ENCODE results near the gene RAVER2. TPM values are rescaled to one million over a fixed set of nuclear protein-coding genes. Genes with fewer than 3 reads are reported as not detected.

The RAVER2 gene
- total RNA-seq, 2 experiments from 2014 or later: 0.80 to 1.0 TPM

DNA sequence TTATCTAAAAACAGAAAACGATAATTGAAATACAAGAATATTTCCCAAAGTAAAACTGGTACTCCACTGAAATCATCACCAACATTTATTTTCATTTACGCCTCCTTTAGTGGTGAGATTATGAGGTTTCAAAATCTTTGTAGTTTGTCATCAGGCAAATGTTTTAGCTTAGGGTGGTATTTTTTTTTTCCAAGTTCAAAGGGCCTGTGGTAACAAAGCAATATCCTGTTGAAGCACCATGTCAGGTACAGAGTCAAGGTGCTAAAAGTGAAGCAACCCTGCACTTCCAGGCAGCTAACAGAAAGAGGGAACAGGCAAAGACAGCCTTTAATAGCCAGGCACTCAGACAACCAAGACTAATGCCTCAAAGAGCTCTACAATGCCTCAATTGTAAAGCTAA, 132.3 kb downstream of the RAVER2 start:
- intact Hi-C loops (cut with DNase I, micrococcal nuclease): loop anchor here (1.0 to 10.0 kb wide), 7 partner anchors 45 to 540 kb away; partner anchors contain the start of gene JAK1 (in 1 of the 2)
- Histone ChIP-seq H3K27me3 (ENCODE audit: control insufficient read depth in 1 of 2, insufficient read depth in 2 of 2, low read length in 2 of 2) (no peaks in the 10 kb centered on the region), H3K4me3 (ENCODE audit: low read length) (no peak overlapping the region), H3K27ac (ENCODE audit: low read depth in 1 of 2, low read length in 2 of 2) (peak overlapping the region in 1 of 2 donors; percentile 53), H3K4me1 (ENCODE audit: insufficient read depth, low read length) (peaks cover 33% of the 10 kb centered on the region), H3K36me3 (ENCODE audit: insufficient read depth, low read length) (peaks cover 73% of the 10 kb centered on the region), H3K9me3 (ENCODE audit: control insufficient read depth in 1 of 2, insufficient read depth in 1 of 2, low read length in 2 of 2) (no peaks in the 10 kb centered on the region)
- Mint-ChIP-seq H3K36me3 (ENCODE audit: low read depth) (peaks cover 91% of the 10 kb centered on the region), H3K9me3 (no peaks in the 10 kb centered on the region), H3K4me3 (peak overlapping the region; percentile 68), H3K4me1 (ENCODE audit: low read depth) (peaks cover 84% of the 10 kb centered on the region), H3K27ac (peak overlapping the region; percentile 82), H3K27me3 (no peaks in the 10 kb centered on the region)
- ChIA-PET CTCF (interaction anchor here (0.6 to 2.0 kb wide), 12 partner anchors 24 to 198 kb away, joined by 3 to 7 read pairs (median 4); no protein-coding TSS in a partner anchor), POLR2A (interaction anchor here (0.6 to 5.2 kb wide), 34 partner anchors 9 to 543 kb away, joined by 3 to 58 read pairs (median 4); partner anchors contain the start of genes JAK1, LEPR and LEPROT)
- ATAC-seq (ENCODE audit: poor library complexity) (peak; percentile 93), DNase-seq (peak in 10 of 14 experiments; percentile 15 to 90 (median 36))
- TF ChIP-seq, protein P1, sequence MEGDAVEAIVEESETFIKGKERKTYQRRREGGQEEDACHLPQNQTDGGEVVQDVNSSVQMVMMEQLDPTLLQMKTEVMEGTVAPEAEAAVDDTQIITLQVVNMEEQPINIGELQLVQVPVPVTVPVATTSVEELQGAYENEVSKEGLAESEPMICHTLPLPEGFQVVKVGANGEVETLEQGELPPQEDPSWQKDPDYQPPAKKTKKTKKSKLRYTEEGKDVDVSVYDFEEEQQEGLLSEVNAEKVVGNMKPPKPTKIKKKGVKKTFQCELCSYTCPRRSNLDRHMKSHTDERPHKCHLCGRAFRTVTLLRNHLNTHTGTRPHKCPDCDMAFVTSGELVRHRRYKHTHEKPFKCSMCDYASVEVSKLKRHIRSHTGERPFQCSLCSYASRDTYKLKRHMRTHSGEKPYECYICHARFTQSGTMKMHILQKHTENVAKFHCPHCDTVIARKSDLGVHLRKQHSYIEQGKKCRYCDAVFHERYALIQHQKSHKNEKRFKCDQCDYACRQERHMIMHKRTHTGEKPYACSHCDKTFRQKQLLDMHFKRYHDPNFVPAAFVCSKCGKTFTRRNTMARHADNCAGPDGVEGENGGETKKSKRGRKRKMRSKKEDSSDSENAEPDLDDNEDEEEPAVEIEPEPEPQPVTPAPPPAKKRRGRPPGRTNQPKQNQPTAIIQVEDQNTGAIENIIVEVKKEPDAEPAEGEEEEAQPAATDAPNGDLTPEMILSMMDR (IDR thresholded peaks at IDR 0.05): no peak

DNA sequence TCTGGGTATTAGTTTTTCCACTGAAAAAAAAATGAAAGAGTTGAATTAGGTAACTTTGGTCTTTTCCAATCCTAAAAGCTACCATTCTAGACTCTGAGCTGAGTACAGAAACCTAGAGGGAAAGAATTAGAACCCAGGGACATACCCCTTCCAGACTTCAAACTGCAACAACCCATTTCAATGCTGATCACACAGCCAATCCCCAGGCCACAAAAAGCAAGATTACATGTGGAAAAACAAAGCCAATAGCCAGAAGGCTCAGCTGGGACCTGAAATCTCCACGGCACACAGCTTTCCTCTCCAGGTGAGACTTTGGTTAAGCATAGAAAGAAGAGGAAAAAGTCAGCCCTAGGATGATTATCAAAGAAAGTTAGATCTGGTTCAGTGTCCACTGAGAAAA, 132.7 kb downstream of the RAVER2 start:
- TF ChIP-seq, protein P1 (IDR thresholded peaks at IDR 0.05): no peak
- Mint-ChIP-seq H3K4me1 (ENCODE audit: low read depth) (peaks cover 84% of the 10 kb centered on the region), H3K27me3 (no peaks in the 10 kb centered on the region), H3K9me3 (no peaks in the 10 kb centered on the region), H3K4me3 (peak overlapping the region; percentile 68), H3K27ac (peak overlapping the region; percentile 82), H3K36me3 (ENCODE audit: low read depth) (peaks cover 90% of the 10 kb centered on the region)
- intact Hi-C loops (cut with DNase I, micrococcal nuclease): loop anchor here (1.0 to 10.0 kb wide), 7 partner anchors 45 to 540 kb away; partner anchors contain the start of gene JAK1 (in 1 of the 2)
- ATAC-seq (ENCODE audit: poor library complexity): peak; percentile 7
- no peak for DNase-seq
- CTCF ChIA-PET: interaction anchor here (0.9 to 2.0 kb wide), 10 partner anchors 9 to 198 kb away, joined by 3 to 7 read pairs (median 4); no protein-coding TSS in a partner anchor
- no peaks in the 10 kb centered on the region for H3K9me3 ChIP-seq (ENCODE audit: control insufficient read depth in 1 of 2, insufficient read depth in 1 of 2, low read length in 2 of 2)
- H3K36me3 ChIP-seq (ENCODE audit: insufficient read depth, low read length): peaks cover 73% of the 10 kb centered on the region
- no peaks in the 10 kb centered on the region for H3K27me3 ChIP-seq (ENCODE audit: control insufficient read depth in 1 of 2, insufficient read depth in 2 of 2, low read length in 2 of 2)
- POLR2A ChIA-PET: interaction anchor here (0.6 to 5.2 kb wide), 35 partner anchors 8 to 543 kb away, joined by 3 to 58 read pairs (median 4); partner anchors contain the start of genes JAK1, LEPR and LEPROT
- H3K27ac ChIP-seq (ENCODE audit: low read depth in 1 of 2, low read length in 2 of 2): peak overlapping the region in 1 of 2 donors; percentile 53
- H3K4me1 ChIP-seq (ENCODE audit: insufficient read depth, low read length): peaks cover 33% of the 10 kb centered on the region
- H3K4me3 ChIP-seq (ENCODE audit: low read length): no peak overlapping the region

- Histone ChIP-seq H3K27me3 (ENCODE audit: control insufficient read depth in 1 of 2, insufficient read depth in 2 of 2, low read length in 2 of 2) (no peaks in the 10 kb centered on the region), H3K4me1 (ENCODE audit: insufficient read depth, low read length) (peaks cover 36% of the 10 kb centered on the region), H3K36me3 (ENCODE audit: insufficient read depth, low read length) (peaks cover 73% of the 10 kb centered on the region), H3K9me3 (ENCODE audit: control insufficient read depth in 1 of 2, insufficient read depth in 1 of 2, low read length in 2 of 2) (no peaks in the 10 kb centered on the region), H3K4me3 (ENCODE audit: low read length) (no peak overlapping the region), H3K27ac (ENCODE audit: low read depth in 1 of 2, low read length in 2 of 2) (peak overlapping the region in 1 of 2 donors; percentile 53)
- ATAC-seq (ENCODE audit: poor library complexity) (no peak), DNase-seq (no peak)
- ChIA-PET POLR2A (interaction anchor here (0.7 to 5.2 kb wide), 22 partner anchors 9 to 542 kb away, joined by 3 to 58 read pairs (median 4); partner anchors contain the start of genes JAK1, LEPR and LEPROT), CTCF (interaction anchor here (0.9 to 2.4 kb wide), 7 partner anchors 10 to 197 kb away, joined by 3 to 9 read pairs (median 4); no protein-coding TSS in a partner anchor)
- H3K27ac Mint-ChIP-seq: peak overlapping the region; percentile 82
- peaks cover 89% of the 10 kb centered on the region for H3K4me1 Mint-ChIP-seq (ENCODE audit: low read depth)
- intact Hi-C loops (cut with DNase I, micrococcal nuclease): loop anchor here (5.0 to 10.0 kb wide), 5 partner anchors 44 to 539 kb away; no protein-coding TSS in a partner anchor
- H3K9me3 Mint-ChIP-seq: no peaks in the 10 kb centered on the region
- TF ChIP-seq, protein P1 (IDR thresholded peaks at IDR 0.05): no peak
- peak overlapping the region; percentile 1 for H3K4me3 Mint-ChIP-seq
- H3K27me3 Mint-ChIP-seq: no peaks in the 10 kb centered on the region
- peaks cover 90% of the 10 kb centered on the region for H3K36me3 Mint-ChIP-seq (ENCODE audit: low read depth)
These were observed 133.2 kb downstream of the RAVER2 start for GRCh38 chr1:64878090-64878489.

Measured in CD4-positive, alpha-beta T cell (primary cell).